Measurements from ENCODE around the gene PPM1H. TPM values are rescaled to one million over a fixed set of nuclear protein-coding genes. Genes with fewer than 3 reads are reported as not detected.

PPM1H gene
- total RNA-seq, result 1 to 10 TPM; 4.9 to 6.1 (median 5.8) TPM
- long read RNA-seq, donor 1, partial matches to known transcripts, result 1 of 2 reads
- long read RNA-seq, donor 1, other reads (novel, unspliced or antisense), result 1 of 2 reads
- long read RNA-seq, donor 2, partial matches to known transcripts, result 1 of 3 reads
- long read RNA-seq, donor 2, other reads (novel, unspliced or antisense), result 2 of 3 reads

- ATAC-seq (peak; percentile 93), DNase-seq (peak; percentile 81 to 88 (median 88))
- TF ChIP-seq, protein P1, sequence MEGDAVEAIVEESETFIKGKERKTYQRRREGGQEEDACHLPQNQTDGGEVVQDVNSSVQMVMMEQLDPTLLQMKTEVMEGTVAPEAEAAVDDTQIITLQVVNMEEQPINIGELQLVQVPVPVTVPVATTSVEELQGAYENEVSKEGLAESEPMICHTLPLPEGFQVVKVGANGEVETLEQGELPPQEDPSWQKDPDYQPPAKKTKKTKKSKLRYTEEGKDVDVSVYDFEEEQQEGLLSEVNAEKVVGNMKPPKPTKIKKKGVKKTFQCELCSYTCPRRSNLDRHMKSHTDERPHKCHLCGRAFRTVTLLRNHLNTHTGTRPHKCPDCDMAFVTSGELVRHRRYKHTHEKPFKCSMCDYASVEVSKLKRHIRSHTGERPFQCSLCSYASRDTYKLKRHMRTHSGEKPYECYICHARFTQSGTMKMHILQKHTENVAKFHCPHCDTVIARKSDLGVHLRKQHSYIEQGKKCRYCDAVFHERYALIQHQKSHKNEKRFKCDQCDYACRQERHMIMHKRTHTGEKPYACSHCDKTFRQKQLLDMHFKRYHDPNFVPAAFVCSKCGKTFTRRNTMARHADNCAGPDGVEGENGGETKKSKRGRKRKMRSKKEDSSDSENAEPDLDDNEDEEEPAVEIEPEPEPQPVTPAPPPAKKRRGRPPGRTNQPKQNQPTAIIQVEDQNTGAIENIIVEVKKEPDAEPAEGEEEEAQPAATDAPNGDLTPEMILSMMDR (IDR thresholded peaks at IDR 0.05), result no peak
- H3K4me1 ChIP-seq (ENCODE audit: low read depth), result peaks cover 5% of the 10 kb centered on the region
- H3K4me3 ChIP-seq, result peak within 1 kb of the TSS; percentile 52
- no peaks in the 10 kb centered on the region for H3K36me3 ChIP-seq (ENCODE audit: low read depth)
- intact Hi-C loops (cut with DNase I, micrococcal nuclease), result no loop called here
- no peaks in the 10 kb centered on the region for H3K9me3 ChIP-seq
Measured at GRCh38 chr12:62934799-62935674, at the start of gene PPM1H. Gene PPM1H (minus strand): TSS chr12:62935150. CDS start chr12:62934736, 414 bp downstream.

DNA sequence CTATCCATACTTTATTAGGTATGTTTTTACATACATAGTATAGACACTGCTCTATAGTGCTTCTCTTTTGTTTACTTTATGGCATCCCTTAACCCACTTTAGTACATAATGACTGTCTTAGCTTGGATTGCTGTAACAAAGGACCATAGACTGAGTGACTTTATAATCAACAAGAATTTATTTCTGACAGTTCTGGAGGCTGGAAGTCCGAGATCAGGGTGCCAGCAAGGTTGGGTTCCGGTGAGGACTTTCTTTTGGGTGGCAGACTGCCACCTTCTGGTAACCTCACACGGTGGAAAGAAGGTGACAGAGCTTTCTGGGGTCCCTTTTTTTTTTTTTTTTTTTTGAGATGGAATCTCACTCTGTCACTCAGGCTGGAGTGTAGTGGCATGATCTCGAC lies 48.6 kb upstream of the PPM1H start:
- Histone ChIP-seq H3K9me3 (no peaks in the 10 kb centered on the region), H3K36me3 (ENCODE audit: low read depth) (no peaks in the 10 kb centered on the region), H3K4me1 (ENCODE audit: low read depth) (no peaks in the 10 kb centered on the region), H3K4me3 (no peak overlapping the region)
- TF ChIP-seq, protein P1 (IDR thresholded peaks at IDR 0.05), result no peak
- DNase-seq (peak in 1 of 3 donors; percentile 16), ATAC-seq (no peak)
- intact Hi-C loops (cut with DNase I, micrococcal nuclease), result no loop called here

DNA sequence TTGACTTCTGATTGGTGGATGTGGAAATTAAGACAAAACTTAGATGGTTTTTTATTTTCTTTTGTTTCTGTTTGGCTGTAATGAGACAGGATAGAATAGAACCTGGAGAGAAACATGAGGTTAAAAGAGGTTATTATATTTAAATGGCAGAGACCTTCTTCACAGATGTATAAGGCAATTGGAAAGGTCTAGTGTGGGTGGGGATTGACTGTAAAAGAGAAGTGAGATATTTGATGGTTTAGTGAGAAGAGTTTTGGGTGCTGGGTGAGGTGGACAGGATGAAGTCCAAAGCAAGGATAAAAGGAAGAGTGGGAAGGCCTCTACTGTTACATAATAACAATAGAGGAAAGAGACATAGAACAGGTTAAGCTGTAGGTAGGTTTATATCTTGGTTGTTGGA lies 43.8 kb upstream of the PPM1H start:
- TF ChIP-seq, protein P1 (IDR thresholded peaks at IDR 0.05), result no peak
- H3K4me1 ChIP-seq (ENCODE audit: low read depth), result no peaks in the 10 kb centered on the region
- no peak for ATAC-seq
- H3K36me3 ChIP-seq (ENCODE audit: low read depth), result no peaks in the 10 kb centered on the region
- no peak for DNase-seq
- intact Hi-C loops (cut with DNase I, micrococcal nuclease), result no loop called here
- H3K4me3 ChIP-seq, result no peak overlapping the region
- no peaks in the 10 kb centered on the region for H3K9me3 ChIP-seq

GRCh38 chr12:62977883-62978282 lies 42.9 kb upstream of the PPM1H start:
- TF ChIP-seq, protein P1 (IDR thresholded peaks at IDR 0.05), result no peak
- H3K4me3 ChIP-seq, result no peak overlapping the region
- H3K9me3 ChIP-seq, result no peaks in the 10 kb centered on the region
- H3K4me1 ChIP-seq (ENCODE audit: low read depth), result no peaks in the 10 kb centered on the region
- ATAC-seq (no peak), DNase-seq (no peak)
- intact Hi-C loops (cut with DNase I, micrococcal nuclease), result no loop called here
- no peaks in the 10 kb centered on the region for H3K36me3 ChIP-seq (ENCODE audit: low read depth)

GRCh38 chr12:62977418-62977817 lies 42.5 kb upstream of the PPM1H start:
- intact Hi-C loops (cut with DNase I, micrococcal nuclease), result no loop called here
- TF ChIP-seq, protein P1 (IDR thresholded peaks at IDR 0.05), result no peak
- H3K4me3 ChIP-seq, result no peak overlapping the region
- no peaks in the 10 kb centered on the region for H3K9me3 ChIP-seq
- DNase-seq, result peak in 1 of 3 donors; percentile 42
- H3K36me3 ChIP-seq (ENCODE audit: low read depth), result no peaks in the 10 kb centered on the region
- no peaks in the 10 kb centered on the region for H3K4me1 ChIP-seq (ENCODE audit: low read depth)
- no peak for ATAC-seq
